Heart right ventricle (tissue), 16 donors: ENCODE data around the gene PTTG1IP. TPM values are rescaled to one million over a fixed set of nuclear protein-coding genes. Genes with fewer than 3 reads are reported as not detected.
A peak's percentile ranks its signal among the peaks of the same experiment; 100 is the strongest.

Source experiments
- ATAC-seq, 8 donors: fragments of 200-7000 bp; cut with Tn5 transposase; one replicate each; pipeline ENCODE4 v1.9.1; 2020; ENCODE audit warnings: mild to moderate bottlenecking in 8 of 8, moderate library complexity in 8 of 8, moderate number of reproducible peaks in 1 of 8
- DNase-seq, 2 donors: peaks; one replicate each; pipeline ENCODE4 v3.0.0-alpha.2; 2020
- H3K27ac ChIP-seq, 10 donors: fragments of 200-600 bp; sonication (generic) in 2 of 10; one replicate each; pipeline versions ENCODE4 v1.5.0 to v1.8.0; 2020 to 2022; ENCODE audit warnings: mild to moderate bottlenecking in 3 of 10
- H3K27me3 ChIP-seq, 7 donors: fragments of 200-600 bp; one replicate each; pipeline ENCODE4 v1.8.0; 2021 to 2022; ENCODE audit warnings: mild to moderate bottlenecking in 2 of 7
- H3K36me3 ChIP-seq, 9 donors: fragments of 200-600 bp; sonication (generic) in 1 of 9; one replicate each; pipeline versions ENCODE4 v1.5.0 to v1.8.0; 2020 to 2022; ENCODE audit warnings: mild to moderate bottlenecking in 2 of 9
- H3K4me1 ChIP-seq, 9 donors: fragments of 200-600 bp; sonication (generic) in 1 of 9; one replicate each; pipeline versions ENCODE4 v1.5.0 to v1.8.0; 2020 to 2022; ENCODE audit warnings: mild to moderate bottlenecking in 4 of 9
- H3K4me3 ChIP-seq, 10 donors: fragments of 200-600 bp; sonication (generic) in 2 of 10; one replicate each; pipeline versions ENCODE4 v1.5.0 to v1.8.0; 2020 to 2022; ENCODE audit warnings: mild to moderate bottlenecking in 7 of 10, moderate library complexity in 2 of 10
- H3K9me3 ChIP-seq, 11 donors: fragments of 200-600 bp in 10 of 11; sonication (generic) in 2 of 11; one replicate each; pipeline versions ENCODE4 v1.5.0 to v1.8.0; 2013 to 2022; ENCODE audit warnings: mild to moderate bottlenecking in 2 of 11, control low read depth in 1 of 11, moderate library complexity in 1 of 11
- CTCF ChIP-seq, 9 donors: fragments of 200-600 bp; sonication (generic) in 2 of 9; IDR thresholded peaks; one replicate each; pipeline versions ENCODE4 v1.5.0 to v1.8.0; 2021 to 2022; ENCODE audit warnings: antibody characterized with exemption in 9 of 9, mild to moderate bottlenecking in 5 of 9, moderate library complexity in 1 of 9
- WGBS, 2 donors: extraction: QIAGEN DNeasy Blood & Tissue Kit; methylation state at CpG; one replicate each; pipeline ENCODE4 v1.1.7; 2013; ENCODE audit warnings: inconsistent platforms in 1 of 2; 5-methylcytosine and 5-hydroxymethylcytosine counted together
- intact Hi-C, 10 donors: fragments of 100-400 bp; cut with DNase I; formaldehyde crosslinking; loops; one replicate each; pipeline versions ENCODE4 v1.11.1 to v1.14.2; 2022
- polyA plus RNA-seq, 2 donors: library from polyadenylated mRNA; stranded (reverse); fragments of 200-250 nt; gene quantifications; one replicate each; pipeline ENCODE4 v1.2.3, GENCODE V29; 2013
- total RNA-seq, 10 donors: library from RNA; stranded (reverse); fragmentation: NEBNext Ultra II Directional in 3 of 10; extraction: Animal tissue kit (Norgen Biotek cat#: 25700) in 3 of 10; gene quantifications; one replicate each; pipeline versions ENCODE4 v1.2.1 to v1.2.4, GENCODE V29; 2021 to 2023
- donor health status: Arrhythmogenic right ventricular cardiomyopathy.
- donor health status: ischemic (EF 13 %, LVEDD 7.1; RV severe dilation, severe dysfunction).
- donor health status: healthy with polysubstance abuse.
- donor health status: DM: no; HTN: yes; CAD: no.
- donor health status: DM: no; HTN: no; CAD: no.
- donor health status: ischemic (EF 25% LVEDD 6.9; RV normal size, moderate dysfunction).
- donor health status: ischemic (EF 25% LVEDD 5.7; RV mildly dilated, moderate dysfunction).
- donor health status: healthy.
- donor health status: DM: yes; HTN: yes; CAD: no.
- donor health status: Ischemic cardiomyopathy.
- donor health status: ischemic (EF 35%, LVEDD 5.7; RV mildly dilated, moderate dysfunction).
- donor health status: nonischemic (EF 11% LVEDD 7.7; RV severe dilation, severe dysfunction).
- donor health status: DM: yes; HTN: yes; CAD: no.
- donor health status: PGD.
- donor health status: ischemic (EF 29% LVEDD 5.4; RV normal size, mild dysfunction).
- donor health status: nonischemic (EF 23%, LVEDD 6.1; RV moderate dilation, normal function).

PTTG1IP gene
- total and polyA plus RNA-seq, 12 donors: 109 to 188 (median 148) TPM

DNA sequence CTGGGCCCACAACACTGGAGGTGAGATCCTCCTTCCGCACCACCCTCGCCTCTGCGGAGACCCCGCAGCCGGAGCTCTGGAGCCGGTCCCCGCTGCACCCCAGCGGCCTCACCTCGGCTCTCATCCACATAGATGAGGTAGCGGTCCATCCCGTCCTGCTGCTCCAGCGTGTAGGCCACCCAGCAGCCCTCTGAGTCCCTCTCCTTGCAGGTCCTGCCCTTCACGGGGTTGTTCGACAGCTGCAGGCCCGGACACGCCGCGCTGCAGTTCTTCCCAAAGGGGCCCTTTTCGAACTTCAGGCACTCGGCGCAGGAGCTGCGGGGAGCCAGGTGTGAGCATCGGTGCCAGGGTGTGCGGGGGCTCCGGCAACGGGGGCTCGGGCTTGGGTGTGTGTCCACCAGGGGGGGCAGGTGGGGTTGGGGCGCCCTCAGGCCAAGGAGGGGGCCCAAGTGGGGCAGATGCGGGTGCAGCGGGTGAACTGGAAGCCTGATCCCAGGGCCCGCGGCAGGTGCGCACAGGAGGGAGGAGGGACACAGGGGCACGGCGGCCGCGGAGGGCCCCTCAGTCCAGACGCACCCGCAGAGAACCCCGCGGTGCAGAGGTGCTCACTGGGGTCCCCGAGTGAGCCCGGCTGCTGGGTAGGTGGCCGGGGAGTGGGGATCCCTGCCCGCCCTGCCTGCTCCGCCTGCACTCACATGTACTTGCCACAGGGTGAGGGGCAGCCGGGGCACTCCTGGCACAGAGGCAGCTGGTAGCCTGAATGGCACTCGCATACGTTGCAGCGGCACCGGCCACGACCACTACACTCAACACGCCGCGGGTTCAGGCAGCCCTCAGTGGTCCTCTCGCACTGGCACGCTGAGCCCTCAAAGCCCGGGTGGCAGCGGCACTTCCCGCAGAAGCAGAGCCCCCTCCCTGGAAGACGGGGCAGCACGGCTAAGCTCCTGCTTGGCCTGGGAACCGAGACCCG is 15.4 kb upstream of the PTTG1IP start:
- 89% methylated on average over 63 to 64 of the region's 64 CpGs for WGBS, 2 donors
- DNase-seq: peak in 1 of 2 donors; percentile 11
- TF ChIP-seq CTCF (IDR thresholded peaks at IDR 0.05): no peak
- Histone ChIP-seq H3K9me3 (no peaks in the 10 kb centered on the region), H3K4me3 (no peak overlapping the region), H3K27me3 (peaks cover 0 to 12% (median 0%) of the 10 kb centered on the region in 7 donors), H3K27ac (no peak overlapping the region), H3K4me1 (peaks cover 0 to 7% (median 0%) of the 10 kb centered on the region in 9 donors), H3K36me3 (peaks cover 0 to 74% (median 0%) of the 10 kb centered on the region in 9 donors)
- intact Hi-C loops: no loop called here
- no peak for ATAC-seq

DNA sequence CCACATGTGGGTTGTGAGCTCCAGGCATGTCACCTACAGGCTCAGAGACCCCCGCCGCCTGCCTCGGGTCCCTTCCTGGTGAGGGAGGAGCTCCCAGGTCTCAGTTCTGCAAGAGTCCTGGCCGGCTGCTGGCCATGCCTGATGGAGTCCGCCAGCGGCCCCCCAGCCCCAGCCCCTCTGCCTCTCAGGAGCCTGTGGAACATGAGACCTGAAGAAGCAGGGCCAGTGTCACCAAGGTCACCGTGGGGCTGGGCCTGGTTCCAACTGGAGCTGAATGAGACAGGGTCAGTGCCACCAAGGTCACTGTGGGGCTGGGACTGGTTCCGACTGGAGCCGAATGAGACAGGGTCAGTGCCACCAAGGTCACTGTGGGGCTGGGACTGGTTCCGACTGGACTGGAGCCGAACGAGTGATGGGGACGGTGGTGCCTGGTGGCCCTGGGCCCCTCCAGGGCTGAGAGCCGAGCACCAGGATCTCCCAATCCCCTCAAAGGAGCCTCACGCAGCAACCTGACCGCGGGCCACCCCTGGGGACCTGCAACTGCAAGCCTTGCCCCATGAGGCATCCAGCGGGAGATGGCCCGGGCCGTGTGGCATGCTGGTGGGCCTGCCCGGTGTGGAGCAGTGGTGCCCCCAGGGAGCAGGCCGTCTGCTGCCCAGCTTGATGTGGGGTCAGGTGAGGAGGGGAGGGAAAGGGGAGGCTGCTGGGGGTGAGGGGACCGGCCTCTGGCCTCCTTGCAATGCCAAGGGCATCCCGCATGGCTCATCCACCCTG is 14.5 kb upstream of the PTTG1IP start:
- Histone ChIP-seq H3K9me3 (no peaks in the 10 kb centered on the region), H3K36me3 (peaks cover 0 to 70% (median 0%) of the 10 kb centered on the region in 9 donors), H3K4me3 (no peak overlapping the region), H3K4me1 (peaks cover 0 to 15% (median 0%) of the 10 kb centered on the region in 9 donors), H3K27ac (no peak overlapping the region), H3K27me3 (peaks cover 0 to 12% (median 0%) of the 10 kb centered on the region in 7 donors)
- 82 to 86% methylated on average over 24 of the region's 24 CpGs for WGBS, 2 donors
- ATAC-seq (peak in 1 of 8 donors; percentile 11), DNase-seq (peak in 1 of 2 donors; percentile 17)
- TF ChIP-seq CTCF (IDR thresholded peaks at IDR 0.05): no peak
- intact Hi-C loops: no loop called here

- WGBS, 2 donors: 87 to 89% methylated on average over 11 of the region's 11 CpGs
- intact Hi-C loops: no loop called here
- peaks cover 0 to 12% (median 0%) of the 10 kb centered on the region in 7 donors for H3K27me3 ChIP-seq
- H3K4me3 ChIP-seq: no peak overlapping the region
- no peak overlapping the region for H3K27ac ChIP-seq
- peaks cover 0 to 68% (median 0%) of the 10 kb centered on the region in 9 donors for H3K36me3 ChIP-seq
- no peaks in the 10 kb centered on the region for H3K9me3 ChIP-seq
- peaks cover 0 to 16% (median 0%) of the 10 kb centered on the region in 9 donors for H3K4me1 ChIP-seq
- DNase-seq (no peak), ATAC-seq (peak in 1 of 8 donors; percentile 26)
- TF ChIP-seq CTCF (IDR thresholded peaks at IDR 0.05): no peak
These were observed 13.8 kb upstream of the PTTG1IP start for GRCh38 chr21:44887126-44887806.
